Measurements from ENCODE around the gene TSPO.

DNA sequence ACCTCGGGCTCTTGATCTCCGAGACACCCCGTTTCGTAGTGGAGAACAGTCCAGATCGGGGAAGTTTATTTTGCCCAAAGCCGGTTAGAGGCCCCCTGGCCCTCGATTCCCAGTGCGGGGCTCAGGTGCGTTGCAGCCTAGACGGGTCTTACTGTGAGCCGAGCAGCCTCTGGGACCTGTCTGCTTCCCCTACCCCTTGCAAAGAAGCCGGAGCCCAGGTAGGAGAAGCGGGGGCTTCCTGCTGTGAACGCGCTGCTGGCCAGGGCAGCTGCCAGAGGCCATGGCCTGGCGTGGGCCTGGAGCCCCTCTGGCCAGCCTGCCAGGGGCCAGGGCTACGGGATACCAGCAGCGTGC, 621 bp downstream of the TSPO start:
- TF ChIP-seq POLR2AphosphoS5 (IDR thresholded peaks at IDR 0.05; ENCODE audit: borderline replicate concordance, low read depth, low read length) (no peak), EZH2 (IDR thresholded peaks at IDR 0.05) (no peak)

All from SK-N-MC (cell line).